Liver (tissue), 9 donors: ENCODE measurements around the gene HIRIP3. TPM values are rescaled to one million over a fixed set of nuclear protein-coding genes. Genes with fewer than 3 reads are reported as not detected.
A peak's percentile ranks its signal among the peaks of the same experiment; 100 is the strongest.
"Not testable (repeated sequence)": the region's sequence is repeated elsewhere in the genome, so short reads cannot be mapped to it uniquely, and the experiment has no call there.

ENCODE experiments used
- DNase-seq: peaks from one replicate; pipeline ENCODE4 v3.0.0-alpha.2; 2017; ENCODE audit warnings: low spot score
- H3K27ac ChIP-seq, 2 donors: one replicate each; pipeline ENCODE4 v1.7.0; 2013; ENCODE audit warnings: inconsistent platforms in 2 of 2, low read length in 2 of 2, control low read depth in 1 of 2, low read depth in 1 of 2, mild to moderate bottlenecking in 1 of 2
- H3K27me3 ChIP-seq, 4 donors: one replicate each; pipeline versions ENCODE4 v1.6.1 to v1.7.0; 2013; ENCODE audit warnings: low read length in 3 of 4, inconsistent platforms in 1 of 4, mild to moderate bottlenecking in 1 of 4, moderate library complexity in 1 of 4; ENCODE audit not compliant: control insufficient read depth in 4 of 4, insufficient read depth in 4 of 4
- H3K36me3 ChIP-seq, 4 donors: one replicate each; pipeline versions ENCODE4 v1.6.1 to v1.7.0; 2013; ENCODE audit warnings: low read length in 3 of 4, mild to moderate bottlenecking in 3 of 4, low read depth in 1 of 4, moderate library complexity in 1 of 4; ENCODE audit not compliant: control insufficient read depth in 4 of 4, insufficient read depth in 3 of 4
- H3K4me1 ChIP-seq, 4 donors: one replicate each; pipeline versions ENCODE4 v1.6.1 to v1.7.0; 2013; ENCODE audit warnings: low read length in 3 of 4, mild to moderate bottlenecking in 3 of 4, moderate library complexity in 1 of 4; ENCODE audit not compliant: control insufficient read depth in 4 of 4, insufficient read depth in 4 of 4
- H3K4me3 ChIP-seq, 3 donors: one replicate each; pipeline versions ENCODE4 v1.6.1 to v1.7.0; 2013; ENCODE audit warnings: low read length in 3 of 3, control low read depth in 1 of 3, low read depth in 1 of 3, mild to moderate bottlenecking in 1 of 3
- H3K9ac ChIP-seq, 2 donors: one replicate each; pipeline ENCODE4 v1.7.0; 2013; ENCODE audit warnings: low read length in 2 of 2, mild to moderate bottlenecking in 2 of 2, moderate library complexity in 2 of 2, control low read depth in 1 of 2, low read depth in 1 of 2
- H3K9me3 ChIP-seq, 4 donors: one replicate each; pipeline versions ENCODE4 v1.6.1 to v1.7.0; 2013; ENCODE audit warnings: low read length in 3 of 4; ENCODE audit not compliant: control insufficient read depth in 4 of 4
- EGR1 ChIP-seq, 2 donors: IDR thresholded peaks; 2 replicates each; pipeline ENCODE4 v1.6.1; 2016 to 2018; ENCODE audit warnings: antibody characterized with exemption in 2 of 2, low read depth in 2 of 2
- FOXA2 ChIP-seq: IDR thresholded peaks from 2 replicates; pipeline ENCODE4 v1.6.1; 2016; ENCODE audit warnings: antibody characterized with exemption
- GABPA ChIP-seq, 2 donors: IDR thresholded peaks in 1 of 2; conservative IDR thresholded peaks in 1 of 2; 2 replicates each; pipeline ENCODE4 v1.6.1; 2016; ENCODE audit warnings: antibody characterized with exemption in 2 of 2, mild to moderate bottlenecking in 1 of 2, moderate library complexity in 1 of 2
- HNF4A ChIP-seq, 2 donors: conservative IDR thresholded peaks; 2 replicates each; pipeline ENCODE4 v1.6.1; 2016; ENCODE audit warnings: antibody characterized with exemption in 2 of 2, mild to moderate bottlenecking in 2 of 2
- HNF4G ChIP-seq: IDR thresholded peaks from 2 replicates; pipeline ENCODE4 v1.6.1; 2016; ENCODE audit warnings: antibody characterized with exemption
- JUND ChIP-seq, 2 donors: IDR thresholded peaks; 2 replicates each; pipeline ENCODE4 v1.6.1; 2016; ENCODE audit warnings: antibody characterized with exemption in 2 of 2
- RAD21 ChIP-seq, 2 donors: IDR thresholded peaks; 2 replicates each; pipeline ENCODE4 v1.6.1; 2016; ENCODE audit warnings: antibody characterized with exemption in 2 of 2, mild to moderate bottlenecking in 2 of 2
- RXRA ChIP-seq, 2 donors: IDR thresholded peaks; 2 replicates each; pipeline ENCODE4 v1.6.1; 2017 to 2018; ENCODE audit warnings: antibody characterized with exemption in 2 of 2, mild to moderate bottlenecking in 1 of 2
- SP1 ChIP-seq: IDR thresholded peaks from 2 replicates; pipeline ENCODE4 v1.6.1; 2018; ENCODE audit warnings: antibody characterized with exemption, mild to moderate bottlenecking
- TAF1 ChIP-seq: conservative IDR thresholded peaks from 2 replicates; pipeline ENCODE4 v1.6.1; 2016; ENCODE audit warnings: antibody characterized with exemption, mild to moderate bottlenecking
- YY1 ChIP-seq: IDR thresholded peaks from 2 replicates; pipeline ENCODE4 v1.6.1; 2016; ENCODE audit warnings: antibody characterized with exemption, mild to moderate bottlenecking
- WGBS: extraction: QIAGEN DNeasy Blood & Tissue Kit; methylation state at CpG from one replicate; pipeline ENCODE4 v1.1.7; 2013; 5-methylcytosine and 5-hydroxymethylcytosine counted together
- polyA plus RNA-seq, 2 donors: library from polyadenylated mRNA; stranded (reverse) in 1 of 2; unstranded in 1 of 2; fragments of 200-250 nt in 1 of 2; fragments of >200 nt in 1 of 2; fragmentation: Nextera tagmentation in 1 of 2; extraction: Ambion mirVana in 1 of 2; gene quantifications; one replicate each; pipeline versions ENCODE4 v1.2.1 to v1.2.3, GENCODE V29; 2013 to 2015
- total RNA-seq, 2 donors: library from RNA; depleted of rRNA; stranded (reverse); fragments of >200 nt; gene quantifications; one replicate each; pipeline ENCODE4 v1.2.3, GENCODE V29; 2014
- TF ChIP-seq, protein P1 (sequence below): IDR thresholded peaks from 2 replicates; pipeline ENCODE4 v1.6.1; 2016; ENCODE audit warnings: antibody characterized with exemption, mild to moderate bottlenecking
- TF ChIP-seq, protein P2 (sequence below): IDR thresholded peaks from 2 replicates; pipeline ENCODE4 v1.6.1; 2016; ENCODE audit warnings: antibody characterized with exemption
- TF ChIP-seq, protein P3 (sequence below): IDR thresholded peaks from 2 replicates; pipeline ENCODE4 v1.6.1; 2016; ENCODE audit warnings: antibody characterized with exemption
- TF ChIP-seq, protein P4 (sequence below): fragments of 150-350 bp; IDR thresholded peaks from 2 replicates; pipeline ENCODE4 v1.5.1; 2017; ENCODE audit warnings: improper control_type of control experiment, low read depth, low read length; ENCODE audit not compliant: missing input control
- donor health status: healthy.
- donor health status: healthy.
- donor health status: healthy.
- donor health status: healthy.
- donor health status: healthy.

The HIRIP3 gene
- total and polyA plus RNA-seq, 4 donors = 5.7 to 10.5 (median 9.1) TPM

DNA sequence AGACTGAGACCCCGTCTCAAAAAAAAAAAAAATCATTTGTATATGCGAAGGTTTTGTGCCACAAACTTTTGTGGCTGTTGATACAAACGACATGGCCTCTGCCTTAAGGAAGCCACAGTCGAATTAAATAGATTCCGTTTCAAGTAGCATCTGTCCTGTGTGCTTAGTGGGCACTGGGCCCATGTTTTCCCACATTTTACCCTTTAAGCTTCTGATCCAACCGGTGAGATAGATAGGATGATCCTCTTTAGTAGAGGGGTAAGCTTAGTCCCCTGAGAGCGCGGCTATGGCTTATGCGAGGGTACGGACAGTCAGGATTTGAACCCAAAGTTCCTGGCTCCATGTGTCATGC lies 34.3 kb downstream of the HIRIP3 start:
- Histone ChIP-seq H3K4me1 (peaks cover 2 to 22% (median 13%) of the 10 kb centered on the region in 4 donors), H3K27ac (peak overlapping the region in 1 of 2 donors; percentile 65), H3K9ac (peak overlapping the region; percentile 5 to 52), H3K9me3 (no peaks in the 10 kb centered on the region), H3K27me3 (no peaks in the 10 kb centered on the region), H3K36me3 (no peaks in the 10 kb centered on the region), H3K4me3 (peak overlapping the region in 2 of 3 donors; percentile 81 to 90)
- no peak for TF ChIP-seq RXRA (IDR thresholded peaks at IDR 0.05)
- no peak for DNase-seq
- WGBS = 66% methylated on average over 10 of the region's 10 CpGs

DNA sequence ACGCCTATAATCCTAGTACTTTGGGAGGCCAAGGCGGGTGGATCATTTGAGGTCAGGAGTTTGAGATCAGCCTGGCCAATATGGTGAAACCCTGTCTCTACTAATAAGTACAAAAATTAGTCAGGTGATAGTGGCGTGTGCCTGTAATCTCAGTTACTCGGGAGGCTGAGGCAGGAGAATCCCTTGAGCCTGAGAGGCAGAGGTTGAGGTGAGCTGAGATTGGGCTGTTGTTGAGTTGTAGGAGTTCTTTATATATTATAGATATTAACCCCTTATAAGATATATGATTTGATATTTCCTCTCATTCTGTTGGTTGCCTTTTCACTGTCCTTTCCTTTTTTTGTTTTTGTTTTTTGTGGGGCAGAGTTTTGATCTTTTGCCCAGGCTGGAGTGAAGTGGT lies 35.6 kb downstream of the HIRIP3 start:
- H3K36me3 ChIP-seq, H3K9me3 ChIP-seq, H3K9ac ChIP-seq, DNase-seq, H3K27ac ChIP-seq, H3K27me3 ChIP-seq, H3K4me3 ChIP-seq: not testable (repeated sequence)
- peaks cover 2 to 20% (median 11%) of the 10 kb centered on the region in 4 donors for H3K4me1 ChIP-seq
- 96% methylated on average over 4 of the region's 4 CpGs for WGBS

DNA sequence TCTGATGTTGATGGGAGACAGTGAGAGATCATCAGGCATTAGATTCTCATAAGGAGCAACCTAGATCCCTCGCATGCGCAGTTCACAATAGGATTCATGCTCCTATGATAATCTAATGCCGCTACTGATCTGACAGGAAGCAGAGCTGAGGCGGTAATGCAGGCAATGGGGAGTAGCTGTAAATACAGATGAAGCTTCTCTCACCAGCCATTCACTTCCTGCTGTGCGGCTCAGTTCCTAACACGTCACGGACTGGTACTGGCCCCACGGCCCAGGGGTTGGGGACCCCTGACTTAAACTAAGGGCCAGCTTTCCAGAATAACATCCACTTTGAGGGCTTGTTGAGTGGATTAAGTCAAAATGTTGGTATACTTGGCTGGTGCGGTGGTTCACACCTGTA lies 36.1 kb downstream of the HIRIP3 start:
- H3K4me3 ChIP-seq = no peak overlapping the region
- H3K36me3 ChIP-seq = no peaks in the 10 kb centered on the region
- TF ChIP-seq RXRA (IDR thresholded peaks at IDR 0.05) (no peak), FOXA2 (no peak), GABPA (IDR thresholded peaks at IDR 0.05 in 1 of 2, conservative IDR thresholded peaks at IDR 0.05 in 1 of 2) (no peak), RAD21 (IDR thresholded peaks at IDR 0.05) (no peak), YY1 (no peak), JUND (IDR thresholded peaks at IDR 0.05) (no peak), EGR1 (IDR thresholded peaks at IDR 0.05; ENCODE audit: low read depth in 2 of 2) (no peak), SP1 (no peak), TAF1 (no peak), HNF4A (conservative IDR thresholded peaks at IDR 0.05) (no peak), HNF4G (no peak)
- TF ChIP-seq, protein P1, sequence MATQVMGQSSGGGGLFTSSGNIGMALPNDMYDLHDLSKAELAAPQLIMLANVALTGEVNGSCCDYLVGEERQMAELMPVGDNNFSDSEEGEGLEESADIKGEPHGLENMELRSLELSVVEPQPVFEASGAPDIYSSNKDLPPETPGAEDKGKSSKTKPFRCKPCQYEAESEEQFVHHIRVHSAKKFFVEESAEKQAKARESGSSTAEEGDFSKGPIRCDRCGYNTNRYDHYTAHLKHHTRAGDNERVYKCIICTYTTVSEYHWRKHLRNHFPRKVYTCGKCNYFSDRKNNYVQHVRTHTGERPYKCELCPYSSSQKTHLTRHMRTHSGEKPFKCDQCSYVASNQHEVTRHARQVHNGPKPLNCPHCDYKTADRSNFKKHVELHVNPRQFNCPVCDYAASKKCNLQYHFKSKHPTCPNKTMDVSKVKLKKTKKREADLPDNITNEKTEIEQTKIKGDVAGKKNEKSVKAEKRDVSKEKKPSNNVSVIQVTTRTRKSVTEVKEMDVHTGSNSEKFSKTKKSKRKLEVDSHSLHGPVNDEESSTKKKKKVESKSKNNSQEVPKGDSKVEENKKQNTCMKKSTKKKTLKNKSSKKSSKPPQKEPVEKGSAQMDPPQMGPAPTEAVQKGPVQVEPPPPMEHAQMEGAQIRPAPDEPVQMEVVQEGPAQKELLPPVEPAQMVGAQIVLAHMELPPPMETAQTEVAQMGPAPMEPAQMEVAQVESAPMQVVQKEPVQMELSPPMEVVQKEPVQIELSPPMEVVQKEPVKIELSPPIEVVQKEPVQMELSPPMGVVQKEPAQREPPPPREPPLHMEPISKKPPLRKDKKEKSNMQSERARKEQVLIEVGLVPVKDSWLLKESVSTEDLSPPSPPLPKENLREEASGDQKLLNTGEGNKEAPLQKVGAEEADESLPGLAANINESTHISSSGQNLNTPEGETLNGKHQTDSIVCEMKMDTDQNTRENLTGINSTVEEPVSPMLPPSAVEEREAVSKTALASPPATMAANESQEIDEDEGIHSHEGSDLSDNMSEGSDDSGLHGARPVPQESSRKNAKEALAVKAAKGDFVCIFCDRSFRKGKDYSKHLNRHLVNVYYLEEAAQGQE = no peak
- TF ChIP-seq, protein P2, sequence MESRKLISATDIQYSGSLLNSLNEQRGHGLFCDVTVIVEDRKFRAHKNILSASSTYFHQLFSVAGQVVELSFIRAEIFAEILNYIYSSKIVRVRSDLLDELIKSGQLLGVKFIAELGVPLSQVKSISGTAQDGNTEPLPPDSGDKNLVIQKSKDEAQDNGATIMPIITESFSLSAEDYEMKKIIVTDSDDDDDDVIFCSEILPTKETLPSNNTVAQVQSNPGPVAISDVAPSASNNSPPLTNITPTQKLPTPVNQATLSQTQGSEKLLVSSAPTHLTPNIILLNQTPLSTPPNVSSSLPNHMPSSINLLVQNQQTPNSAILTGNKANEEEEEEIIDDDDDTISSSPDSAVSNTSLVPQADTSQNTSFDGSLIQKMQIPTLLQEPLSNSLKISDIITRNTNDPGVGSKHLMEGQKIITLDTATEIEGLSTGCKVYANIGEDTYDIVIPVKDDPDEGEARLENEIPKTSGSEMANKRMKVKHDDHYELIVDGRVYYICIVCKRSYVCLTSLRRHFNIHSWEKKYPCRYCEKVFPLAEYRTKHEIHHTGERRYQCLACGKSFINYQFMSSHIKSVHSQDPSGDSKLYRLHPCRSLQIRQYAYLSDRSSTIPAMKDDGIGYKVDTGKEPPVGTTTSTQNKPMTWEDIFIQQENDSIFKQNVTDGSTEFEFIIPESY = no peak
- TF ChIP-seq, protein P3, sequence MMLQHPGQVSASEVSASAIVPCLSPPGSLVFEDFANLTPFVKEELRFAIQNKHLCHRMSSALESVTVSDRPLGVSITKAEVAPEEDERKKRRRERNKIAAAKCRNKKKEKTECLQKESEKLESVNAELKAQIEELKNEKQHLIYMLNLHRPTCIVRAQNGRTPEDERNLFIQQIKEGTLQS = no peak
- TF ChIP-seq, protein P4, sequence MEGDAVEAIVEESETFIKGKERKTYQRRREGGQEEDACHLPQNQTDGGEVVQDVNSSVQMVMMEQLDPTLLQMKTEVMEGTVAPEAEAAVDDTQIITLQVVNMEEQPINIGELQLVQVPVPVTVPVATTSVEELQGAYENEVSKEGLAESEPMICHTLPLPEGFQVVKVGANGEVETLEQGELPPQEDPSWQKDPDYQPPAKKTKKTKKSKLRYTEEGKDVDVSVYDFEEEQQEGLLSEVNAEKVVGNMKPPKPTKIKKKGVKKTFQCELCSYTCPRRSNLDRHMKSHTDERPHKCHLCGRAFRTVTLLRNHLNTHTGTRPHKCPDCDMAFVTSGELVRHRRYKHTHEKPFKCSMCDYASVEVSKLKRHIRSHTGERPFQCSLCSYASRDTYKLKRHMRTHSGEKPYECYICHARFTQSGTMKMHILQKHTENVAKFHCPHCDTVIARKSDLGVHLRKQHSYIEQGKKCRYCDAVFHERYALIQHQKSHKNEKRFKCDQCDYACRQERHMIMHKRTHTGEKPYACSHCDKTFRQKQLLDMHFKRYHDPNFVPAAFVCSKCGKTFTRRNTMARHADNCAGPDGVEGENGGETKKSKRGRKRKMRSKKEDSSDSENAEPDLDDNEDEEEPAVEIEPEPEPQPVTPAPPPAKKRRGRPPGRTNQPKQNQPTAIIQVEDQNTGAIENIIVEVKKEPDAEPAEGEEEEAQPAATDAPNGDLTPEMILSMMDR = no peak
- no peaks in the 10 kb centered on the region for H3K27me3 ChIP-seq
- peaks cover 2 to 17% (median 8%) of the 10 kb centered on the region in 4 donors for H3K4me1 ChIP-seq
- H3K9me3 ChIP-seq = no peaks in the 10 kb centered on the region
- 85% methylated on average over 9 of the region's 9 CpGs for WGBS
- DNase-seq = no peak
- H3K9ac ChIP-seq = no peak overlapping the region
- H3K27ac ChIP-seq = no peak overlapping the region
